Measurements from ENCODE around the gene CARD8. TPM values are rescaled to one million over a fixed set of nuclear protein-coding genes. Genes with fewer than 3 reads are reported as not detected.

The CARD8 gene
- total RNA-seq, 1 donor from 2014 or later = 116 TPM

- DNase-seq (ENCODE audit: extremely low read depth, low read depth, low spot score) = no peak
These were observed 80.1 kb downstream of the CARD8 start for GRCh38 chr19:48175578-48175977.

GRCh38 chr19:48174445-48175030, 81.2 kb downstream of the CARD8 start:
- DNase-seq (ENCODE audit: extremely low read depth, low read depth, low spot score) = no peak

- no peak for DNase-seq (ENCODE audit: extremely low read depth, low read depth, low spot score)
These were observed 84.0 kb downstream of the CARD8 start for GRCh38 chr19:48171710-48172109.

GRCh38 chr19:48170817-48171347, 84.8 kb downstream of the CARD8 start:
- DNase-seq (ENCODE audit: extremely low read depth, low read depth, low spot score) = no peak

GRCh38 chr19:48169939-48170803, 85.5 kb downstream of the CARD8 start, which contains the start of the genes LIG1 and ZSWIM9:
LIG1 (minus strand) TSS chr19:48170344; CDS start chr19:48165566, 4,778 bp downstream.
ZSWIM9 (plus strand) TSS chr19:48170680; CDS start chr19:48171803, 1,123 bp downstream.
- no peak for DNase-seq (ENCODE audit: extremely low read depth, low read depth, low spot score)

GRCh38 chr19:48169578-48169938, 86.2 kb downstream of the CARD8 start:
- no peak for DNase-seq (ENCODE audit: extremely low read depth, low read depth, low spot score)

GRCh38 chr19:48168689-48169088, 87.0 kb downstream of the CARD8 start:
- no peak for DNase-seq (ENCODE audit: extremely low read depth, low read depth, low spot score)

GRCh38 chr19:48158210-48158790, 97.4 kb downstream of the CARD8 start:
- DNase-seq (ENCODE audit: extremely low read depth, low read depth, low spot score) = no peak

Other genes with a start within 250 kb of the CARD8 start
- gene CABP5, start 211.8 kb downstream of the CARD8 start, total RNA-seq = not detected in 2 replicates
- 279 and 309 TPM in 2 replicates for gene PLA2G4C, start 145.1 kb downstream of the CARD8 start, total RNA-seq
- 42.9 and 47.3 TPM in 2 replicates for gene LIG1, start 85.6 kb downstream of the CARD8 start, total RNA-seq
- 3.6 and 6.5 TPM in 2 replicates for gene ZSWIM9, start 85.2 kb downstream of the CARD8 start, total RNA-seq
- gene ZNF114, start 14.2 kb upstream of the CARD8 start, total RNA-seq = 0.23 and 1.2 TPM in 2 replicates
- gene EMP3, start 69.6 kb upstream of the CARD8 start, total RNA-seq = 37.7 and 44.7 TPM in 2 replicates
- gene TMEM143, start 108.0 kb upstream of the CARD8 start, total RNA-seq = 5.1 and 6.8 TPM in 2 replicates
- not detected in 2 replicates for gene SYNGR4, start 108.5 kb upstream of the CARD8 start, total RNA-seq
- gene KDELR1, start 135.6 kb upstream of the CARD8 start, total RNA-seq = 174 and 177 TPM in 2 replicates
- gene GRIN2D, start 137.8 kb upstream of the CARD8 start, total RNA-seq = 0.53 and 0.76 TPM in 2 replicates
- 34.2 and 35.7 TPM in 2 replicates for gene GRWD1, start 190.1 kb upstream of the CARD8 start, total RNA-seq
- 0.73 and 1.2 TPM in 2 replicates for gene KCNJ14, start 199.7 kb upstream of the CARD8 start, total RNA-seq
- gene CYTH2, start 213.5 kb upstream of the CARD8 start, total RNA-seq = 78.1 and 91.0 TPM in 2 replicates